Endodermal cell (in vitro differentiated cells): ENCODE data around the gene SRSF5. TPM values are rescaled to one million over a fixed set of nuclear protein-coding genes. Genes with fewer than 3 reads are reported as not detected.

Experiments used
- DNase-seq: peaks from one replicate; pipeline ENCODE4 v3.0.0-alpha.2; 2017
- H3K27ac ChIP-seq: 2 replicates; pipeline ENCODE4 v1.5.1; 2013; ENCODE audit warnings: mild to moderate bottlenecking, low read depth, low read length, moderate library complexity
- H3K27me3 ChIP-seq: 2 replicates; pipeline ENCODE4 v1.6.1; 2013; ENCODE audit warnings: mild to moderate bottlenecking, low read length, moderate library complexity; ENCODE audit not compliant: insufficient read depth, control insufficient read depth, poor library complexity, severe bottlenecking
- H3K36me3 ChIP-seq: 2 replicates; pipeline ENCODE4 v1.7.0; 2013; ENCODE audit warnings: mild to moderate bottlenecking, low read length, moderate library complexity; ENCODE audit not compliant: control insufficient read depth, insufficient read depth
- H3K4me1 ChIP-seq: one replicate; pipeline ENCODE4 v1.7.0; 2013; ENCODE audit warnings: low read length; ENCODE audit not compliant: control insufficient read depth, insufficient read depth
- H3K4me3 ChIP-seq: 2 replicates; pipeline ENCODE4 v1.5.1; 2013; ENCODE audit warnings: mild to moderate bottlenecking, low read length, moderate library complexity
- H3K9ac ChIP-seq: 2 replicates; pipeline ENCODE4 v1.6.1; 2013; ENCODE audit warnings: mild to moderate bottlenecking, low read length, moderate library complexity; ENCODE audit not compliant: poor library complexity, severe bottlenecking; ENCODE audit errors: extremely low read depth
- H3K9me3 ChIP-seq: 2 replicates; pipeline ENCODE4 v1.6.1; 2013; ENCODE audit warnings: mild to moderate bottlenecking, low read length, moderate library complexity; ENCODE audit not compliant: control insufficient read depth
- H3K27ac Mint-ChIP-seq: 2 replicates; pipeline ENCODE4 v1.8.0; 2020; ENCODE audit warnings: mixed read lengths
- H3K27me3 Mint-ChIP-seq: 2 replicates; pipeline ENCODE4 v1.8.0; 2021; ENCODE audit warnings: mild to moderate bottlenecking, mixed read lengths; ENCODE audit not compliant: insufficient read depth
- H3K36me3 Mint-ChIP-seq: 2 replicates; pipeline ENCODE4 v1.8.0; 2020; ENCODE audit warnings: low read depth, mixed read lengths
- H3K4me1 Mint-ChIP-seq: 2 replicates; pipeline ENCODE4 v1.8.0; 2020; ENCODE audit warnings: mixed read lengths
- H3K4me3 Mint-ChIP-seq: 2 replicates; pipeline ENCODE4 v1.8.0; 2020; ENCODE audit warnings: mild to moderate bottlenecking, moderate library complexity, mixed read lengths
- H3K9me3 Mint-ChIP-seq: 2 replicates; pipeline ENCODE4 v1.8.0; 2020; ENCODE audit warnings: mild to moderate bottlenecking, mixed read lengths
- CTCF ChIP-seq: fragments of 200-600 bp; sonication (generic); conservative IDR thresholded peaks from 2 replicates; pipeline ENCODE4 v1.5.0; 2021; ENCODE audit warnings: antibody characterized with exemption, mild to moderate bottlenecking
- WGBS, 2 experiments: methylation state at CpG; one replicate each; pipeline versions ENCODE4 v1.1.5 to v1.1.7; 2013; ENCODE audit warnings: missing lambda C conversion rate in 2 of 2, mixed read lengths in 1 of 2; ENCODE audit not compliant: insufficient coverage in 1 of 2, insufficient read length in 1 of 2; 5-methylcytosine and 5-hydroxymethylcytosine counted together
- total RNA-seq, 2 donors: library from RNA; stranded (reverse); fragmentation: NEBNext Ultra II Directional in 1 of 2; extraction: Animal tissue kit (Norgen Biotek cat#: 25700) in 1 of 2; gene quantifications; 2 replicates in 1 of 2; 3 replicates in 1 of 2; pipeline ENCODE4 v1.2.1, GENCODE V29; 2021

The SRSF5 gene
- total RNA-seq, 2 donors from 2014 or later = 285 to 307 TPM

GRCh38 chr14:69804902-69805301 lies 38.0 kb downstream of the SRSF5 start:
- H3K9me3 Mint-ChIP-seq = peaks cover 4% of the 10 kb centered on the region
- H3K27me3 ChIP-seq = no peaks in the 10 kb centered on the region
- no peak overlapping the region for H3K4me3 Mint-ChIP-seq
- no peak overlapping the region for H3K27ac ChIP-seq
- no peaks in the 10 kb centered on the region for H3K27me3 Mint-ChIP-seq
- no peaks in the 10 kb centered on the region for H3K4me1 ChIP-seq
- H3K4me1 Mint-ChIP-seq = peaks cover 9% of the 10 kb centered on the region
- DNase-seq = no peak
- no peak for TF ChIP-seq CTCF
- no peaks in the 10 kb centered on the region for H3K36me3 Mint-ChIP-seq
- H3K4me3 ChIP-seq = no peak overlapping the region
- WGBS, 2 experiments = 84% methylated on average over 2 of the region's 2 CpGs; no CpG with 5 or more reads in 1 of the 2 experiments
- no peak overlapping the region for H3K27ac Mint-ChIP-seq
- H3K36me3 ChIP-seq = no peaks in the 10 kb centered on the region
- no peak overlapping the region for H3K9ac ChIP-seq
- H3K9me3 ChIP-seq = no peaks in the 10 kb centered on the region

DNA sequence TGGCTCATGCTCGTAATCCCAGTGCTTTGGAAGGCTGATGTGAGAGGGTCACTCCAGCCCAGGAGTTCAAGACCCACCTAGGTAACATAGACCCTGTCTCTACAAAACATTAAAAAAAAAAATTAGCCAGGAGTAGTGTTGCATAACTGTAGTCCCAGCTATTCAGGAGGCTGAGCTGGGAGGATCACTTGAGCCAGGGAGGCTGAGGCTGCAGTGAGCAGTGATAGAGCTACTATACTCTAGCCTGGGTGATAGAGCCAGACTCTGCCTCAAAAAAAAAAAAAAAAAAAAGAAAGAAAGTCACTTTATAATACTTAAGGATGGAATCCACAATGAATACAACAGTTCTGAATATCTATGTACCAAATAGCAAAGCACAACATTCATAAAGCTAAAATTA lies 40.2 kb downstream of the SRSF5 start:
- no peak for DNase-seq
- 83% methylated on average over 1 of the region's 1 CpG; no CpG with 5 or more reads in 1 of the 2 experiments for WGBS, 2 experiments

GRCh38 chr14:69808919-69809808 lies 42.2 kb downstream of the SRSF5 start:
- Histone ChIP-seq H3K9ac (no peak overlapping the region), H3K27ac (no peak overlapping the region), H3K9me3 (no peaks in the 10 kb centered on the region), H3K4me3 (no peak overlapping the region), H3K27me3 (no peaks in the 10 kb centered on the region), H3K4me1 (no peaks in the 10 kb centered on the region), H3K36me3 (no peaks in the 10 kb centered on the region)
- Mint-ChIP-seq H3K4me1 (peaks cover 9% of the 10 kb centered on the region), H3K36me3 (no peaks in the 10 kb centered on the region), H3K4me3 (no peak overlapping the region), H3K9me3 (no peaks in the 10 kb centered on the region), H3K27ac (peak overlapping the region; percentile 0), H3K27me3 (peaks cover 1% of the 10 kb centered on the region)
- DNase-seq = no peak
- 91 to 92% methylated on average over 9 to 11 of the region's 12 CpGs for WGBS, 2 experiments
- TF ChIP-seq CTCF = no peak

More for the DNA sequence above, 40.2 kb downstream of the SRSF5 start:
- no peaks in the 10 kb centered on the region for H3K4me1 ChIP-seq
- no peak overlapping the region for H3K4me3 Mint-ChIP-seq
- no peaks in the 10 kb centered on the region for H3K36me3 ChIP-seq
- no peaks in the 10 kb centered on the region for H3K27me3 Mint-ChIP-seq
- H3K27ac ChIP-seq = no peak overlapping the region
- H3K27ac Mint-ChIP-seq = no peak overlapping the region
- H3K27me3 ChIP-seq = no peaks in the 10 kb centered on the region
- no peak for TF ChIP-seq CTCF
- H3K9me3 ChIP-seq = no peaks in the 10 kb centered on the region
- H3K36me3 Mint-ChIP-seq = no peaks in the 10 kb centered on the region
- no peak overlapping the region for H3K4me3 ChIP-seq
- peaks cover 9% of the 10 kb centered on the region for H3K4me1 Mint-ChIP-seq
- no peak overlapping the region for H3K9ac ChIP-seq
- H3K9me3 Mint-ChIP-seq = no peaks in the 10 kb centered on the region
